Ovary (tissue), 9 donors: ENCODE measurements around the gene ENOX2. TPM values are rescaled to one million over a fixed set of nuclear protein-coding genes. Genes with fewer than 3 reads are reported as not detected.

Source experiments
- DNase-seq, 5 donors: peaks; one replicate each; pipeline ENCODE4 v3.0.0-alpha.2; 2019 to 2020
- H3K27ac ChIP-seq, 2 donors: fragments of 200-600 bp; one replicate each; pipeline versions ENCODE4 v1.5.1 to v1.8.0; 2019 to 2022
- H3K27me3 ChIP-seq: fragments of 200-600 bp; one replicate; pipeline ENCODE4 v1.8.0; 2022
- H3K36me3 ChIP-seq: fragments of 200-600 bp; sonication (generic); one replicate; pipeline ENCODE4 v1.5.1; 2019
- H3K4me1 ChIP-seq: one replicate; pipeline ENCODE4 v1.8.1; 2013; ENCODE audit warnings: mild to moderate bottlenecking, moderate library complexity; ENCODE audit not compliant: insufficient read depth
- H3K4me3 ChIP-seq: fragments of 200-600 bp; sonication (generic); one replicate; pipeline ENCODE4 v1.5.1; 2017
- H3K9me3 ChIP-seq, 2 donors: fragments of 200-600 bp in 1 of 2; sonication (generic) in 1 of 2; one replicate each; pipeline versions ENCODE4 v1.5.1 to v1.8.1; 2013 to 2019; ENCODE audit warnings: mild to moderate bottlenecking in 1 of 2, moderate library complexity in 1 of 2
- CTCF ChIP-seq, 3 donors: fragments of 450-650 bp in 2 of 3; fragments of 200-600 bp in 1 of 3; IDR thresholded peaks; one replicate each; pipeline versions ENCODE4 v1.5.1 to v1.8.0; 2016 to 2022; ENCODE audit warnings: antibody characterized with exemption in 3 of 3, mild to moderate bottlenecking in 1 of 3
- EP300 ChIP-seq: sonication (generic); formaldehyde crosslinking; IDR thresholded peaks from one replicate; pipeline ENCODE4 v1.6.1; 2017; ENCODE audit warnings: antibody characterized with exemption
- POLR2A ChIP-seq: fragments of 450-650 bp; IDR thresholded peaks from one replicate; pipeline ENCODE4 v1.6.1; 2017; ENCODE audit warnings: antibody characterized with exemption, mild to moderate bottlenecking, moderate library complexity
- WGBS, 3 donors: extraction: QIAGEN DNeasy Blood & Tissue Kit in 1 of 3; methylation state at CpG; one replicate each; pipeline versions ENCODE4 v1.1.5 to v1.1.7; 2013 to 2017; 5-methylcytosine and 5-hydroxymethylcytosine counted together
- intact Hi-C, 4 donors: fragments of 100-400 bp; cut with DNase I; formaldehyde crosslinking; loops; one replicate each; pipeline versions ENCODE4 v1.11.0 to v1.15.1; 2022 to 2023
- polyA plus RNA-seq, 2 donors: library from polyadenylated mRNA; stranded (reverse); fragments of 200-250 nt in 1 of 2; fragments of 350-450 nt in 1 of 2; fragmentation: Illumina TruSeq in 1 of 2; extraction: RNeasy Lipid Tissue Mini Kit (QIAGEN cat#74804) in 1 of 2; gene quantifications; one replicate each; pipeline ENCODE4 v1.2.3, GENCODE V29; 2013 to 2014
- total RNA-seq, 7 donors: library from RNA; depleted of rRNA in 2 of 7; stranded (reverse); fragments of >200 nt in 2 of 7; fragmentation: NEBNext Ultra II Directional in 3 of 7; extraction: Animal tissue kit (Norgen Biotek cat#: 25700) in 3 of 7; gene quantifications; one replicate each; pipeline versions ENCODE4 v1.1.0 to v1.2.4, GENCODE V29; 2016 to 2023
- donor health status: DM: no; HTN: no; CAD: no; lungs with moderate emphysema.
- donor health status: DM: no; HTN: no; CAD: no.
- donor health status: Bipolar disorder and iron deficiency.
- donor health status: DM: yes; HTN: yes; CAD: no.
- donor health status: DM: no; HTN: no; CAD: no.
- donor health status: DM: yes; HTN: yes; CAD: no.

ENOX2 gene
- total and polyA plus RNA-seq, 9 donors: 5.4 to 17.8 (median 13.1) TPM

GRCh38 chrX:130788786-130789581 is 114.0 kb downstream of the ENOX2 start:
- intact Hi-C loops: no loop called here
- no peaks in the 10 kb centered on the region for H3K4me1 ChIP-seq
- no peaks in the 10 kb centered on the region for H3K9me3 ChIP-seq
- H3K36me3 ChIP-seq: no peaks in the 10 kb centered on the region
- H3K27ac ChIP-seq: no peak overlapping the region
- no peak for DNase-seq
- TF ChIP-seq CTCF (IDR thresholded peaks at IDR 0.05): no peak
- no peak for TF ChIP-seq EP300
- TF ChIP-seq POLR2A: no peak
- WGBS, 3 donors: 39 to 57% (median 56%) methylated on average over 4 of the region's 4 CpGs
- no peaks in the 10 kb centered on the region for H3K27me3 ChIP-seq
- H3K4me3 ChIP-seq: no peak overlapping the region

GRCh38 chrX:130786030-130786429 is 117.0 kb downstream of the ENOX2 start:
- no peak overlapping the region for H3K27ac ChIP-seq
- TF ChIP-seq POLR2A: no peak
- no peak for TF ChIP-seq CTCF (IDR thresholded peaks at IDR 0.05)
- TF ChIP-seq EP300: no peak
- intact Hi-C loops: no loop called here
- H3K4me1 ChIP-seq: no peaks in the 10 kb centered on the region
- H3K4me3 ChIP-seq: no peak overlapping the region
- H3K27me3 ChIP-seq: no peaks in the 10 kb centered on the region
- H3K36me3 ChIP-seq: no peaks in the 10 kb centered on the region
- 70 to 83% (median 74%) methylated on average over 2 of the region's 2 CpGs for WGBS, 3 donors
- no peak for DNase-seq
- H3K9me3 ChIP-seq: no peaks in the 10 kb centered on the region

DNA sequence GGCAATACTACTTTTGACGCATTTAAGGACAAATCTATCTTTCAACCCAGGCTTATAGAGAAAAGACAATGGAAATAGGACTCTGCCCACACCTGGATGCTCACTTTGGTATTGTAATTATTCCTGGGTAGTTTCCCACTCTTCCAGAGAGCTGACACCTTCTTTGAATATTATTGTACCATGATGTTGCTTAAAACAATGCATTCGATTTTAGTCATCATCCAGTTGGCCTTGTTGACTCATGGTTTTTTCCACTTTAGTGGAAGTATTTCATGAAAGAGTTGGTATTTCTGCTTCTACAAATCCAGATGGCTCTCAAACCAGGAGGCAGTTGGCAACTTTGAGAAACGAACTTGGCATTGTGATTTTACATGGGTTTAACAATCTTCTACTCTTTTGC is 124.2 kb downstream of the ENOX2 start:
- no peak for TF ChIP-seq POLR2A
- no peak for TF ChIP-seq CTCF (IDR thresholded peaks at IDR 0.05)
- TF ChIP-seq EP300: no peak
- intact Hi-C loops: loop anchor here in 1 of 4 donors (10.0 kb wide), 1 partner anchor 86 kb away; no protein-coding TSS in a partner anchor

DNA sequence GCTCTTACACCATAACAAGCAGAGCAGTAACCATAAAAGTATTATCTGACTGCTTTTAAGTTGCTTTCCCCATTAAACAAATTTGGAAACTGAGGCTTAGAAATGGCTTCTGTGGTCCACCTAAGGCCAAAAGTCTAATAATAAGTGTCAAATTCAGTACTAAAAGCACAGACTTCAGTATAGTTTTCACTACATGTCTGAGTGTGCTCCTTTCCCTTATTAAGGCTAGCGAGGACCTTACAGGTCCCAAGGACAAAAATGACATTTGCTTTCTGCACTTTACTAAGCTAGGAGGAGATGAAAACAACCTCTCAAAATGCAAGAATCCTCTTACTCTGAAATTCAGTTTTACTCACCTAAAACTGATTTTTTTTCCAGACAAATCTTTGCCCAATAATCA is 127.2 kb downstream of the ENOX2 start:
- intact Hi-C loops: loop anchor here in 1 of 4 donors (10.0 kb wide), 1 partner anchor 89 kb away; no protein-coding TSS in a partner anchor
- no peaks in the 10 kb centered on the region for H3K4me1 ChIP-seq
- no peaks in the 10 kb centered on the region for H3K27me3 ChIP-seq
- H3K27ac ChIP-seq: no peak overlapping the region
- no peaks in the 10 kb centered on the region for H3K9me3 ChIP-seq
- no peak overlapping the region for H3K4me3 ChIP-seq
- DNase-seq: no peak
- WGBS, 3 donors: 84 to 100% (median 92%) methylated on average over 1 of the region's 1 CpG
- H3K36me3 ChIP-seq: no peaks in the 10 kb centered on the region
- no peak for TF ChIP-seq EP300
- TF ChIP-seq CTCF (IDR thresholded peaks at IDR 0.05): no peak
- no peak for TF ChIP-seq POLR2A

More for the DNA sequence above, 124.2 kb downstream of the ENOX2 start:
- no peaks in the 10 kb centered on the region for H3K4me1 ChIP-seq
- H3K9me3 ChIP-seq: no peaks in the 10 kb centered on the region
- H3K27me3 ChIP-seq: no peaks in the 10 kb centered on the region
- WGBS, 3 donors: 71 to 77% (median 77%) methylated on average over 3 of the region's 3 CpGs
- no peak overlapping the region for H3K4me3 ChIP-seq
- H3K36me3 ChIP-seq: no peaks in the 10 kb centered on the region
- H3K27ac ChIP-seq: no peak overlapping the region
- no peak for DNase-seq
